Effector memory CD8-positive, alpha-beta T cell (primary cell): Measurements from ENCODE around the gene ZNF668.

ENCODE experiments used
- ATAC-seq: fragments of 150-1000 bp; cut with Tn5 transposase; replicated peaks from 2 replicates; pipeline ENCODE4 v1.10.0; 2021; ENCODE audit warnings: mild to moderate bottlenecking, moderate library complexity
- DNase-seq, 3 experiments: peaks; one replicate each; pipeline ENCODE4 v3.0.0; 2021
- H3K27ac Mint-ChIP-seq, 2 donors: one replicate each; pipeline ENCODE4 v1.8.0; 2022; ENCODE audit warnings: mild to moderate bottlenecking in 2 of 2, mixed read lengths in 2 of 2, moderate library complexity in 2 of 2
- H3K27me3 Mint-ChIP-seq, 2 donors: one replicate each; pipeline ENCODE4 v1.8.0; 2022; ENCODE audit warnings: mixed read lengths in 2 of 2
- H3K36me3 Mint-ChIP-seq: one replicate; pipeline ENCODE4 v1.8.0; 2022; ENCODE audit warnings: mild to moderate bottlenecking, moderate library complexity, mixed read lengths; ENCODE audit not compliant: insufficient read depth
- H3K4me1 Mint-ChIP-seq, 2 donors: one replicate each; pipeline ENCODE4 v1.8.0; 2022; ENCODE audit warnings: low read depth in 2 of 2, mixed read lengths in 2 of 2
- H3K4me3 Mint-ChIP-seq, 2 donors: one replicate each; pipeline ENCODE4 v1.8.0; 2022; ENCODE audit warnings: mild to moderate bottlenecking in 2 of 2, mixed read lengths in 2 of 2, moderate library complexity in 2 of 2
- H3K9me3 Mint-ChIP-seq, 2 donors: one replicate each; pipeline ENCODE4 v1.8.0; 2022; ENCODE audit warnings: mixed read lengths in 2 of 2
- total RNA-seq, 9 experiments: gene quantifications; one replicate each; lab custom pipeline; 2026; lab: John Stamatoyannopoulos, UW

ZNF668 gene
- total RNA-seq, result 6.7 to 23.3 (median 15.7) reads per million in 9 experiments

- Mint-ChIP-seq H3K27me3 (no peaks in the 10 kb centered on the region), H3K36me3 (peaks cover 29% of the 10 kb centered on the region), H3K4me1 (peaks cover 38 to 42% of the 10 kb centered on the region in 2 donors), H3K27ac (peak within 1 kb of the TSS; percentile 90 to 96), H3K4me3 (peak within 1 kb of the TSS; percentile 78 to 94), H3K9me3 (no peaks in the 10 kb centered on the region)
- DNase-seq (peak; percentile 95 to 98 (median 95)), ATAC-seq (peak; percentile 82)
Observed at GRCh38 chr16:31073970-31074813, at the start of gene ZNF668, which contains the start of gene ZNF646. Gene ZNF668 (minus strand): TSS chr16:31074240. CDS start chr16:31064459, 9,781 bp downstream. Gene ZNF646 (plus strand): TSS chr16:31074422. CDS start chr16:31076325, 1,903 bp downstream.

- peaks cover 9% of the 10 kb centered on the region in 2 donors for H3K4me1 Mint-ChIP-seq
- H3K27ac Mint-ChIP-seq, result no peak overlapping the region
- no peak overlapping the region for H3K4me3 Mint-ChIP-seq
- DNase-seq (no peak), ATAC-seq (no peak)
- H3K27me3 Mint-ChIP-seq, result no peaks in the 10 kb centered on the region
- no peaks in the 10 kb centered on the region for H3K9me3 Mint-ChIP-seq
- H3K36me3 Mint-ChIP-seq, result peaks cover 67% of the 10 kb centered on the region
Observed at GRCh38 chr16:31120129-31120528, 46.1 kb upstream of the ZNF668 start.

GRCh38 chr16:31118223-31119155 lies 44.4 kb upstream of the ZNF668 start:
- Mint-ChIP-seq H3K4me3 (peak overlapping the region; percentile 77 to 79), H3K4me1 (peaks cover 9% of the 10 kb centered on the region in 2 donors), H3K9me3 (no peaks in the 10 kb centered on the region), H3K27me3 (no peaks in the 10 kb centered on the region), H3K36me3 (peaks cover 57% of the 10 kb centered on the region), H3K27ac (peak overlapping the region; percentile 83 to 91)
- no peak for DNase-seq
- ATAC-seq, result no peak

- Mint-ChIP-seq H3K4me1 (peaks cover 9% of the 10 kb centered on the region in 2 donors), H3K9me3 (no peaks in the 10 kb centered on the region), H3K4me3 (peak within 1 kb of the TSS; percentile 77 to 79), H3K36me3 (peaks cover 49% of the 10 kb centered on the region), H3K27ac (peak within 1 kb of the TSS; percentile 83 to 91), H3K27me3 (no peaks in the 10 kb centered on the region)
- DNase-seq (peak; percentile 95 to 96 (median 95)), ATAC-seq (peak; percentile 91)
Observed at GRCh38 chr16:31117384-31118222, 43.6 kb upstream of the ZNF668 start, which contains the start of gene KAT8. Gene KAT8 (plus strand): TSS chr16:31117664. CDS start chr16:31117682, 18 bp downstream.

- Mint-ChIP-seq H3K27ac (no peak overlapping the region), H3K36me3 (peaks cover 36% of the 10 kb centered on the region), H3K27me3 (no peaks in the 10 kb centered on the region), H3K9me3 (no peaks in the 10 kb centered on the region), H3K4me1 (peaks cover 9 to 15% of the 10 kb centered on the region in 2 donors), H3K4me3 (no peak overlapping the region)
- no peak for DNase-seq
- no peak for ATAC-seq
Observed at GRCh38 chr16:31114468-31114867, 40.4 kb upstream of the ZNF668 start.

- peaks cover 6 to 15% of the 10 kb centered on the region in 2 donors for H3K4me1 Mint-ChIP-seq
- no peaks in the 10 kb centered on the region for H3K27me3 Mint-ChIP-seq
- no peaks in the 10 kb centered on the region for H3K9me3 Mint-ChIP-seq
Observed at GRCh38 chr16:31113121-31114120, 39.4 kb upstream of the ZNF668 start.

GRCh38 chr16:31112711-31113110 lies 38.7 kb upstream of the ZNF668 start:
- Mint-ChIP-seq H3K9me3 (no peaks in the 10 kb centered on the region), H3K27me3 (no peaks in the 10 kb centered on the region), H3K4me1 (peaks cover 4 to 13% of the 10 kb centered on the region in 2 donors), H3K4me3 (no peak overlapping the region), H3K27ac (no peak overlapping the region), H3K36me3 (peaks cover 26% of the 10 kb centered on the region)
- ATAC-seq, result no peak
- no peak for DNase-seq

More at GRCh38 chr16:31113121-31114120, 39.4 kb upstream of the ZNF668 start:
- DNase-seq, result no peak
- Mint-ChIP-seq H3K27ac (peak overlapping the region; percentile 7 to 22), H3K4me3 (no peak overlapping the region), H3K36me3 (peaks cover 29% of the 10 kb centered on the region)
- no peak for ATAC-seq

- ATAC-seq, result no peak
- H3K27me3 Mint-ChIP-seq, result no peaks in the 10 kb centered on the region
- H3K4me3 Mint-ChIP-seq, result no peak overlapping the region
- no peak for DNase-seq
- peaks cover 6 to 13% of the 10 kb centered on the region in 2 donors for H3K4me1 Mint-ChIP-seq
- H3K27ac Mint-ChIP-seq, result no peak overlapping the region
- H3K36me3 Mint-ChIP-seq, result peaks cover 21% of the 10 kb centered on the region
- H3K9me3 Mint-ChIP-seq, result no peaks in the 10 kb centered on the region
Observed at GRCh38 chr16:31111881-31112466, 37.9 kb upstream of the ZNF668 start.

GRCh38 chr16:31110106-31111034 lies 36.3 kb upstream of the ZNF668 start:
- peak overlapping the region in 1 of 2 donors; percentile 71 for H3K4me3 Mint-ChIP-seq
- no peak for DNase-seq
- H3K27ac Mint-ChIP-seq, result peak overlapping the region in 1 of 2 donors; percentile 52
- ATAC-seq, result no peak
- H3K9me3 Mint-ChIP-seq, result no peaks in the 10 kb centered on the region
- peaks cover 11 to 13% of the 10 kb centered on the region in 2 donors for H3K4me1 Mint-ChIP-seq
- no peaks in the 10 kb centered on the region for H3K27me3 Mint-ChIP-seq
- H3K36me3 Mint-ChIP-seq, result peaks cover 18% of the 10 kb centered on the region

- Mint-ChIP-seq H3K4me3 (peak overlapping the region; percentile 71 to 80), H3K4me1 (peaks cover 11 to 13% of the 10 kb centered on the region in 2 donors), H3K27ac (peak overlapping the region; percentile 52 to 83), H3K9me3 (no peaks in the 10 kb centered on the region), H3K27me3 (no peaks in the 10 kb centered on the region), H3K36me3 (peaks cover 18% of the 10 kb centered on the region)
- DNase-seq (no peak), ATAC-seq (no peak)
Observed at GRCh38 chr16:31109622-31110021, 35.6 kb upstream of the ZNF668 start.
